ENCODE data around the gene SCRN1.

DNA sequence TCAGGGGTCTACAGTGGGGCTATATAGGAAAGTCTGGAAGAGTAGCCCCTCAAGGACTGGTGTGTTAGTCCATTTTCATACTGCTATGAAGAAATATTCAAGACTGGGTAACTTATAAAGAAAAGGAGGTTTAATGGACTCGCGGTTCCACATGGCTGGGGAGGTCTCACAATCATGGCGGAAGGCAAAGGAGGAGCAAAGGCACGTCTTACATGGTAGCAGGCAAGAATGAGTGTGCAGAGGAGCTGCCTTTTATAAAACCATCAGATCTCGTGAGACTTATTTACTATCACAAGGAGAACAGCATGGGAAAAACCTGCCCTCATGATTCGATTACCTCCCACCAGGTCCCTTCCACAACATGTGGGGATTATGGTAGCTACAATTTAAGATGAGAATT lies 33.9 kb upstream of the SCRN1 start:
- TF ChIP-seq POLR2AphosphoS5 (IDR thresholded peaks at IDR 0.05): no peak
- TF ChIP-seq POLR2A (IDR thresholded peaks at IDR 0.05): no peak
- no peak for TF ChIP-seq CTCF (IDR thresholded peaks at IDR 0.05)
- no peak for TF ChIP-seq EP300 (IDR thresholded peaks at IDR 0.05)
